ENCODE results near the gene KRT78.
"Not testable (repeated sequence)": the region's sequence is repeated elsewhere in the genome, so short reads cannot be mapped to it uniquely, and the experiment has no call there.

KRT78 gene

DNA sequence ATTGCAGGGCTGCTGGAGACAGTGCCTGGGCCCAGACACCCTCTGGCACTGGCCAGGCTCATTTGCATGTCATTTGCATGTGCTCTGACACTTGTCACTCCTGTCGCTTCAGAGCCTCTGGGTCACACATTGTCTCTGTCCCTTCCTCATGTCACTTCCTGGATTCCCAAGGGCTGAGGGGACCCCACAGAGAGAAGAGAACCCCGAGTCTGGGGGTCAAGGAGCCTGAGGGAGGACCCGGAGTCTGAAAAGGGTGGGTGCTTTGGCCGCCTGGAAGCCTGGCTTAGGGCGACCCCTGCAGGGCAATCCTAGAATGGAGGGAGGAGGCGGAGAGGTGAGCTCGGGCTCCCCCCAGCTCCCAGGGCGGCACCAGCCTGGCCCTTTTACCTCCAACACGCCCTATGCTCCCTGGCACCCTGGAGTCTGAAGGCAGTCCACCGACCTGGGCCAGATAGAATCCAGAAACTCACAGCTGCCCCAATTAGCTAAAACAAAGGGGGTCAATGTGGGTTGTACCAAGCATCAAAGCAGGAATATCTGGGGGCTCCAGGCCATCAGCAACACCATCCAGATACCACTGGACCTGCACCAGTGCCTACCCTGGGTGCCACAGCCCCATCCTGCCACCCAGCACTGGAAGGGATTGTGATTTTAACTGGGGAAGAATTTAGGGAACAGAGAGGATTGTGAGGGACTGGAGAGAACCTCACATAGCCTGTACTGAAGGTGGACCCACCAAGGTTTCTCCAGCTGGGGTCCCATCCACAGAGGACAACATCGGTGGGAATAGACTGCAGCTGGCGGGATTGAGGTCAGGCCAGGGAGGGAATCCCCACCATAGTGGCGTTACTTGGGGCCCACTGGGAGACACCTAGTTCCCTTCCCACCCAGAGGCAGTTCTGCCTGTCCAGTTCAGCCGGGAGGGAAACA is 21.8 kb upstream of the KRT78 start:
- DNase-seq, result peak; percentile 81

DNA sequence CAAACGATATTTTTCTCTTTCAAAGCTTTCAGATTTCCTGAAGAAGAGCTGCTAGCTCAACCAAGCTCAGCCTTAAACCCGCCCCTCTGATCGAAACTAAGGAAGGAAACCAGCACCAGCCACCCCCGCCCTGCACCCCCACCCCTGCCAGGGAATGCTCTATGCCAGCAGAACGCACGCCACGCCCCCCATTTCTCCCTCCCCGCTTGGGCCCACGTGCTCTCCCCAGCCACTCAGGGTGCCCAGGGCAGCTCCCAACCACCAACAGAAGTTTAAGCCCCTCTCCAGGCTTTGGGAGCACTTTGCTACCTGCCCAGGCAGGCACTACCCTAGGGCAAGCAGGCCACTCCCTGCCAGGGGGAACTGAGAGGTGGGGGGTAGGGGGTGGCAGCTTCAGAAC is 18.8 kb upstream of the KRT78 start:
- DNase-seq, result peak; percentile 45

DNA sequence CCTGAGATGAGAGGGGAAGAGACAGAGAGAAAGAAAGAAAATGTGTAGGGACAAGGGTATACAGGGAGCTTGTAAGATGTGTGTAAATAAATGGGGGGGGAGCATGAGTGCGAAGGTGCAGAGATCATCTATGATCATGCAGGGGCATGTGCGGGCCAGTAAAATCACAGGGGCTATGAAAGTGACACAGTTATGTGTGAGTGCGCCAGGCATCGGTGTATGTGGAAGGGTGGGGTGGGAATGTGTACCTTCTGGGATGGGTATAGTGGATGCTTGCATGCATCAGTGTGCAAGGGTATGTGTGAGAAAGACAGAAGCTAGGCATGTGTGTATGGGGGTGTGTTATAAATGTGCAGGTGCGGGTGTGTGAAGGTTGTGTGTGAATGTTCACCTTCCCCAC is 18.4 kb upstream of the KRT78 start:
- DNase-seq, result no peak

DNA sequence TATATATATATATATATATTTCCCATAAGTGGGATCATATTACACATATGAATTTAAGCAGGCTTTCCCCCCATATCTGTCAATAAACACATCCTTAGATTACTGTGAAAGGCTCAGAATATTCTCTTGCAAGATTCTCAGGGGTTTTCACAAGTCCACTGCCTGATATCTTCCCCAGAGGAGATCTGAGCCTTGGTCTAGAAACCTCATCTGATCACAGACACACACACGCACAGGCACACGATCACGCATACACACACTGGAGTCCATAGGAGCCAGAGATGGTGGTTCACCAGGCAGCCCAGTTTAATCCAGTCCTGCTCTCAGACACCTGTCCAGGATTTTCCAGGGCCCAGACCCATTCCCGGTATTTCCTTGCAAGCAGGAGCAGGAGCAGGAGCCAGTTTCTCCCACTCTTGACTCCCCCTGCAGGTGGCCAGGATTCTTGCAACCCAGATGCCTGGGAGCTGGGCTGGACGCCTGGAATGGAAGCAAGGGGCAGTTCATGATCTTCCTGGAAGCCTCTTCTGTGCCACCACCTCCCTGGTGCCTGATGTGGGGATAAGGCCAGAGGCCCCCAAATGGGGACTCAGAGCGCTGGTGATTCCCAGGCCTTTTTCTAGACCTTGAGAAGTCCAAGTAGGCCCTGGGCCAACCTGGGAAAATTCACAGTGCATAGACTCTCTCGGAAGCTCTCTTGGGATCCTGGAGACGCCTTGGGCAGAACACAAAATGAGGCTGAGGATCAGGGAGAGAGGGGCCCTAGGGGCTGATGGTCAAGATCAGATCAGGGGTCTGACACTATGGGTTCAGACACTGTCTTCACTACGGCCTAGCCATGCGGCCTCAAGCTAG is 16.5 kb upstream of the KRT78 start:
- no peak for DNase-seq

DNA sequence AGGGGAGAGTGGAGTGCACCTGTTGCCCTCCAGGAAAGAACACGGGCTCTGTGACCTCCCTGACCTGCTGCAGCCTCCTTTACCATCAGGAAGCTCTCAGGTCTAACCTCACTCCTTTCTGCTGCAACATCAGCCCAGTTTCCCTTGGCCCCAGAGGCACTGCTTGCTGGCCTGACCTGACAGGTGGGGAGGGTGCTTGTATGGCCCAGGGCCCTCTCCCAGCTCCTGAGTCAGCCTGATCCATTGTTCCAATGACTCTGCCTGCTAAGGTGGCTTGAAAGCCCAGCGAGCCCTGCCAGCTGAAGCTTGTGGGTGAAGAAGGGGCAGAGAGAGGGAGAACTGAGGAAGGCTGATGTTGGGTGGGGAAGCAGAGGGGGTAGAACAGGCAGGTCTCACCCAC is 13.2 kb upstream of the KRT78 start:
- DNase-seq, result no peak

DNA sequence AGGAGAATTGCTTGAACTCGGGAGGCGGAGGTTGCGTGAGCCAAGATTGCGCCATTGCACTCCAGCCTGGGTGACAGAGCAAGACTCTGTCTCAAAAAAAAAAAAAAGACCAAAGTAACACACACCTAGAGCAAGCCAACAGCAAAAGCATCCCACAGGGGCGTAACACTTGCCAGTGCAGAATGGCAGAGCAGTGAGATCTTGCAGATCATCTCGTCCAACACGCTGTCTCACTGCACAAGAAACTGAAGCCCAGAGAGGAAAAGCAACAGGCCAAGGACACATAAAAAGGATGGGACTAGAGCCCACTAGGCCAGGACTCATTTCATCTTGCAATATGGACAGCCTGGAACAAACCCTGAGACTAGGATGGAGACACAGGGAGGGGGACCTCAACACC is 12.7 kb upstream of the KRT78 start:
- no peak for DNase-seq

DNA sequence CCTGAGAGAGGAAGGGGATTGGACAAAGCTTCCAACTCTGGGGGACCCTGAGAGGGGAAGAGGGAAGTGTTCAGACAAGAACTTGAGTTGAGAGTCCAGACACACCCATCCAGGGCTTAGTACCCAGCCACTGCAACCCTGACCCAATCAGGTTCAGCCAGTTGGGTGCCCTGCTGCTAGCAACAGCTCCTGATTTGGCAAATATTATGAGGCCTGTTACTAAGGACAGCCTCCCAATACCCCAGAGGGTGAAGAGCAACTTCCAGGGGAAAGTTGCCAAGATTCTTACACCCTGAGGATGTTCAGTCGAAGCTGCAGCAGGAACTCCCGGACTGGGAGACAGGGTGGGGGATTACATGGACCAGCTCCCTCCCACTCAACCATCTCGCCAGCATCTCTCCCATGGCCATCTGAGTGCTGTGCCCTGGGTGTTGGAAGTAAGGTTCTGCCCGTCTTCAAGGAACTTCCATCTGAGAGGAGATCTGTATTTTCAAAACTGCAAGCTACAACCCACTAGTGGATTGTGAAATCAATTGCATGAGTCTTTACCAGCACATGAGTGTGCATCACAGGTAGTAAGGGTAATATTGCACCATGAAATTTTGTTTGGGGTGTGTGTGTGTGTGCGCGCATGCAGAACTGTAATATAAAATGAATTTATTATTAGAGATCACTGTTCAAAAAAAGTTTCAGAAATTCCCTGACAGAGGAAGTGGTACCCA is 11.5 kb upstream of the KRT78 start:
- DNase-seq, result no peak

DNA sequence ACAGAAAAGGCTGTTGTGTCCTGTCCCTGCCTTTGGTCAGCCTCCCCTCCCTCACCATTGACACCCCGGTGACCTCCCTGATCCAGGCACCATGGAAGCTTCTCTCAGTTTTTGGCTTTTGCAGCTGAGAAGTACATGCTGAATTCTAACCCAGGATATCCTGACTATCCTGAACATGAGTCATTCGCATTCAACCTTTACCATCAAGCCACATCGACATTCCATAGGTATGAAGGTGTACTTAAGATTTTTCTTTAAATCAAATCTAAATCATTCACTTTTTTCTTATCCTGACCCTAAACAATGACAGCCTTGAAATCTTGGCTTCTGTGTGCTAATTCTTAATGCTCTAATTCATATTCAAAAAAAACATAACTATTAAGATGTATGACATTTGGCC is 8.7 kb upstream of the KRT78 start:
- DNase-seq, result no peak

DNA sequence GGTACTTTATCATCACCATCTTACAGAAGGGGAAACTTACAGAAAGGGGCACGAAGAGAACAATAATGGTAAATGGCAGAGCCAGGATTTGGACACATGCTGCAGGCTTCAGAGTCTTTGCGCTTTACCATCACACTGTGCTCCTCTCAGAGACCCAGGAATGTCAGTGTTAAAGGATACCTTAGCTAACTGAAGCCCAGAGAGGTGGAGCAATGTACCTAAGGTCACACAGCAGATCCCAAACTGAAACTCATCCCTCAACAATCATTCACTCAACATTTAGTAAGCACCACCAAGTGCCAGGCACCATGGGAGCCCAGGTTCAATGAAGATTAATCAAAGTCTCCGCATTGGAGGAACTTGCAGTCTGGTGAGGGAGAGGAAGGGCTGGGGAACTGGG is 8.0 kb upstream of the KRT78 start:
- no peak for DNase-seq

DNA sequence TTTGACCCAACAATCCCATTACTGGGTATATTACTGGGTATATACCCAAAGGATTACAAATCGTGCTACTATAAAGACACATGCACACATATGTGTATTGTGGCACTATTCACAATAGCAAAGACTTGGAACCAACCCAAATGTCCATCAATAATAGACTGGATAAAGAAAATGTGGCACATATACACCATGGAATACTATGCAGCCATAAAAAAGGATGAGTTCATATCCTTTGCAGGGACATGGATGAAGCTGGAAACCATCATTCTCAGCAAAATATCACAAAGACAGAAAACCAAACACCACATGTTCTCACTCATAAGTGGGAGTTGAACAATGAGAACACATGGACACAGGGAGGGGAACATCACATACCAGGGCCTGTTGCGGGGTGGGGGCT is 7.3 kb upstream of the KRT78 start:
- DNase-seq, result not testable (repeated sequence)

DNA sequence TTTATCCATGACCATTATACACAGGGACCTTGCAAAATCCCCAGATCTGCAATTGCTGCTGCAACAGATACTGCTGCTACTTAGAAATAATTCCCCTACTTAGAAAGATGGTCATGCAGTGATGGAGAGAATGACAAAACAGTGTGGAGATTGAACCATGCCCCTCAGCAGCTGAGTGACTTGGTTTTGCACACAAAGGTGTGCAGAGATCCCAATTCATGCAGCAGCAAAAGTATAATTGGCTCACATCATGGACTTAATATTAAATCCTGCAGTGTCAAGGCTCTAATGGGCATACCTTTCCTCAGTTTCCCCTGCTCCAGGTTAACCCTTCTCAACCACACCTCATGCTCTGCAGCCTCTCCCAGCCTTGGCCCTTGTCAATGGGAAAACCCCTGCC is 3.0 kb upstream of the KRT78 start:
- no peak for DNase-seq

DNA sequence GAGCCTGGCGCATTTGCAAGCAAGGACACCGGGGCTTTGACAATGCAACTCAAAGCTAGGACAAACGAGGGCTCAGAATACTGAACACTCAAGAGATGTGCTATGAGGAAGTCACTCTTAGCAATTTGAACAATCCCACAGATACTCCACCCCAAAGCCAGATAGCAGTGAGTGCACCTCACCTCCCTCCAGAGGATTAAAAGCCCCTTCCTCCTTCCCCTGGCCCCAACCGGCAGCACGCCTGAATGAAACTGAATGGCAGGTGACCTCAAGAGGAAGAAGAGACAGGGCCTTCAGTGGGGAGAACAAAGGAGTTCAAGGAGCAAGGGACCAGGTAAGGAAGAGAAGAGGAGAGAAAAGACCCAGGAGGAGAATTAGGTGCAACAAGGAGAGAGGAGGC is 1.9 kb upstream of the KRT78 start:
- DNase-seq, result no peak

DNA sequence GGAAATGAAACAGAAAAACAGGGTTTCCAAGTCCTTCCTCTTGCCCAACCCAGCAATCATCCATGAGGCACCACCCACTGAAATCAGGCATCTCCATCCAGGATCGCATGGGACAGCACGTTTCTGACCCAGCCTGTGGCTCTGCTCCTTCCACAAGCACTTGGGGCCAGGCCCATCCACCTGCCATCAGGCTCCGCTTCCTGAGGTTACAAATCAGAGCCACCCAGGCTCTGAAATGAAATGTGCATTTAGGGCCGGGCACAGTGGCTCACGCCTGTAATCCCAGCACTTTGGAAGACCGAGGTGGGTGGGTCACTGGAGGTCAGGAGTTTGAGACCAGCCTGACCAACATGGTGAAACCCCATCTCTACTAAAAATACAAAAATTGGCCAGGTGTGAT is 717 bp upstream of the KRT78 start:
- DNase-seq, result no peak

DNA sequence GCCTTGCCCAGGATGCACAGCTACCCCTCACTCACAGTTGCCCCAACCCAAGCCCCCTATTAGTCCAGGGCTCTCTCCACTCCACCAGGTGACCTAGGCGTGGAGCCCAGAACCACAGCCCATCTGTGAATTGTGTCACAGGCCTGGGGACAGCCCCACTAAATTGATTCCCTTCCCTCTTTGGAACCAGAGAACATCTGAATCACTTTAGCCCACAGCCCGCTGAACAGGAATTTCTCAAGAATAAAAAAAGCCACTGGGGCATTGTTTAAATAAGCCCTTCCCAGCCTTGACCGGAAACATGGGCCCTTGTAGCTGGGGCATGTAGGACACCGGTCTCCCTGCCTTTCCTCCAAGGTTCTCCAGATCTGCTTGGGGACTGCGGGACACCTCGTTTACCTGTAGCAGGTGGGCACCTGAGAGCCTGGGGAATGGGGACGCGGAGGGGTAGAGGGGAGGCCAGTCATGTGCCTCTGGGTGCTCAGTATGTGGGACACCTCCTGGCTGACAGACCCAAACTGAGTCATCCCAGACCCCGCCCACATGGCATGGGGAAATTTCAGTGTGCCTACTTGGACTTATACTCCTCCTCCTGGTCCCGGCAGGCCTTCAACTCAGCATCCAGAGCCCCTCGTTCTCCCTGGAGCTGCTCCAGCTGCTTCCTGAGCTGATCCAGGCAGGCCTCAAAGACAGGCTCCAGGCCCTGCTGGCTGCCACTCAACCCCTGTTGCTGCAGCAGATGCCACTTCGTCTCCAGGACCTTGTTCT is 1.3 kb downstream of the KRT78 start:
- no peak for DNase-seq

DNA sequence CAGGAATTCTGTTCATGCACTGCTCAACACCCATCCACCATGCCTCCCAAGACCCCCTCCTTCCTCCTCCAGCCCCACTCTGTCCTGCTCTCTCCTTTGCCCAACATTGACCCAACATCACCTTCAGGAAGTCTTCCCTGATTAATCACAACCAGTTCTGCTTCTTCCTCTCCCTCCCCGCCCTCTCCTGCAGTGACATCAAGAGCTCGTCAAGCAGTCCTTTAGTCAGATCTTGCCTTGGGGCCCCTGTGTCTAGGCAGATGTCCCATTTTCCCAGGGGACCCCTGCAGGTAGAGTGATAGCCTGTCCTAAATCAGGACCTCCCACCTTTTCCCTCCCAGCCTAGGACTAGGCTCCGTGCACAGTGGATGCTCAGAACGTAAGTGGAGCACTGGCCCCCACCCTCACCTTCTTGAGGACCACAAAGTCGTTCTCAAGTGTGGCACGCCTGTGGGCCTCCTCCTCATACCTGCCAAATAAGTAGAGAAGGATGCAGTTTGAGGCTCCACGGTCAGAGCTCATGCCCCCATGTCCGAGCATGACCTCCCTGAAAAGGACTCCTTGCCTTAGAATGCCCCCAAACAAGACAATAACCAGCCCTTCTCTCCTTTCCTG is 2.3 kb downstream of the KRT78 start:
- no peak for DNase-seq

DNA sequence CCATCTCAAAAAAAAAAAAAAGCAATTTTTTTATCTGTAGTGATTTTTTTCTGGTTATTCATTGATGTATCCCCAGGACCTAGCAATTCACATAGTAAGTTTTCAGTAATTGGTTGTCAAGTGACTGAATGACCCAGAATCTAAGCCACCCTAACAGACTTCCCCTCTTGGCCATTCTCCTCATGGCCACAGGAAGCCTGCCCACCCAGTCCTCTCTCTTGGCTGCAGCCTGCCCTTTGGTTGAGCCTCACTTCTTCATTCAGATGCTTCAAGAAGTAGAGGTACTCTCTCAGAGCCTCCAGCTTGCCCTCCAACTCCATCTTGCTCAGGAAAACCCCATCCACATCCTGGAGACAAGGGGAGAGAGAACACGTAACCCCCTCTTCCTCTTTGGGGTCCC is 2.8 kb downstream of the KRT78 start:
- no peak for DNase-seq

DNA sequence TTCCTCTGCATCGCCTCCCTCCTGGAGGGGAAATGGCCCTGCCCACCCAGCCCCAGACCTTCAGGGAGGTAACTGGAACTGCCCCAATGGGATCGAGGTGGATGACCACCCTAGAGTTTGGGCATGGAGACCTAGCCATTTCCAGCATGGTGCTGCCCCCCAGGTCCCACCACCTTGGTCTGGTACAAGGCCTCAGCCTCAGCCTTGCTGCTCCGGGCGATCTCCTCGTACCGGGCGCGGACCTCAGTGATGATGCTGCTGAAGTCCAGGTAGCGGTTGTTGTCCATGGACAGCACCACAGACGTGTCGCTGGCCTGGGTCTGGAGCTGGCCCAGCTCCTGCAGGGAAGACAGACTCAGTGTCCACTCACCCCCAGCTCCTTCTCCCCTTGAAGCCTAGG is 4.4 kb downstream of the KRT78 start:
- no peak for DNase-seq

DNA sequence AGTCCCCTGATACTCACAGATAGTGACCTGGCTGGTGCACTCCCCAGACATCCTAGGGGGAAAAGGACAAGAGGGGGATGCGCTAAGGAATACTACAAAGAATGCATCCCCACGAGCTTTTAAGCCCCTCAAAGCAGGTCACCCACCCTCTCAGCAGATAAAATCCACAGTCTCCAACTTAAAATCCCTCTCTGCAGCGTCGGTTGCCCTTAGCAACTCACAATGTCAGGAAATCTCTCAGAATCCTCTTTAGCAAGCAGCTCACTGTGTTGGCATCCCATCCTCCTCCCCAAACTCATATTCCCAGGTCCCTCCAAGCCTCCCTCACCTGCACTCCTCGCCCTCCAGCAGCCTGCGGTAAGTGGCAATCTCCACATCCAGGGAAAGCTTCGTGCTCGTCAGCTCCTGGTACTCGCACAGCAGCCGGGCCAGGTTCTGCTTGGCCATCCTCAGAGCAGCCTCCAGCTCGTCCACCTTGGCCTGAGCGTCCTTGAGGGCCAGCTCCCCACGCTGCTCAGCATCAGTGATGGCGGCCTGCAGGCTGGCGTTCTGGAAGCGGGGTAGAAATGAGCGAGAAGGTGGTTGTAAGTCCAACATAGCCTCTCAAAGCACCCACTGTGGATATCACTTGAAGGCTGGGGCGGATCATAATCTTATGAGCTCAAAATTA is 9.2 kb downstream of the KRT78 start:
- DNase-seq, result no peak

DNA sequence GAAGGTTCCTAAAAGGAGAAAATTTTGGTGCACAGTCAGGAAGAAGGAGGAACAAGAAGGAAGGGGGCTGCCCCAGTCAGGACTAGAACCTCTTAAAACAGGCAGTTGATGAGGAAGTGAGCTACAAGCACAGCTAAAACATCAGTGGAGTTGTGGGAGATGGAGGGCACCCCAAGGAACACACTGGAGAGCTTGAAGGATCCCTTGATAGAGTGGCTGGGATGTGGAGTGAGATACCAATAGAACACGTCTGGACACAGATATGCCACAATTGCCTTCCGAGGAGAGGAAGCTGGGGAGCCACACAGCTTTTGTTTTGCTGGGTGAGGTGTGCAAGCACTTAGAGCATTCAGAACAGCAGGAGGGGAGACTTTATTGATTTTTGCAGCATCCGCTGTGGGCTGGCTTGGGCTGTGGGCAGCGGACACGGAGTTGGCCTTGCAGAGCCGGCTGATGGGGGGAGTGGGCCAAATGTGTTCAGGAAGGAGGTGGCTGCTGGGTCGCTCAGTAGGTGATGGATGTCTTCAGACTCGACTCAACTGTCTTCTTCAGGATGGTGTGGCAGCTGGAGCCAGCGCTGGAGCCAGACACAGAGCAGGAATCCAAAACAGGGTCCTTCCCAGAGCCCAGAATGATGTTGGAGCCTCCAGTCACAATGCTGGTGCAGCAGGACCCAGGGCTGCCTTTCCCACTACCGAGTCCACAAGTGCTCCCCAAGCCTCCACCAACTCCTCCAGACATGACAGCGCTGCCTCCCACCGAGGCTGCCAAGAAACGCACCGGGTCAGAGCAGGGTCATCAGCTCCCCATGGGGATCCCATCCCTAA is 10.0 kb downstream of the KRT78 start:
- no peak for DNase-seq

DNA sequence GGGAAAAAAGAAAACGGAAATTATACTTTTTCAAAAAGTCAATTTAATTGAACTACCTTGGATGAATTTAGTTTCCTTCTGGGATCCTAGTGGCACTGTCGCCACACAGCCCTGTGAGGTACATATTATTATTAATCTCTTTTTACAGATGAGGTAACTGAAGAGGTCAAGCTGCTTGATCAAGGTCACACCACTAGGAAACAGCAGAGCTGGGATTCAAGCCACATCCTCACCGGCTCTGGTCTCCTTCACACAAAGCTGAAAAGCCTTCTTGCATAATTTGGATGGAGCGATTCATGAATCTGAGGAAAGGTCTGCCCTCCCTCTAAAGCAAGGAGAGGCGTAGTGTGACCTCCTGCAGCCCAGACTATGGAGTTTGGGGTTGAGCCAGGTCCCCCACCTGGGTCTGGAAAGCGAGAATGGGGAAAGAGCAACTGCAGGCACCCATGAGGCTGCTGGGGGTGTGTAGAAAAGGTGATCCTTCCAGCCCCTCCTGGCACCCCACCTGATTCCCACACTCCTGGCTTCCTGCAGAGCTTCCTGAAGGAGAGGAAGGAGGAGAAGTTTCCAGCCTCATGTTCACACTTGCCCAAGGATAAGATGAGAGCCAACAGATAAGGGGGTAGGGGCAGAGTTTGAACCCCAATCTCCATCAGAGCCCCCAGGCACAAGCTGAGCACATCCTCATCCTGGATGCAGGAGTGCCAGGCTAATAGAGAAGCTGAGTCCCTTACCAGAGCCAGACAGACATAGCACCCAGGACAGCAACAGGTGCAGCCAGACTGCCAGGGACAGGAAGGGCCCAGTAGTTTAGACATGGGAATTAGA is 10.8 kb downstream of the KRT78 start:
- DNase-seq, result no peak
